ENCODE data around the gene LMNA. TPM values are rescaled to one million over a fixed set of nuclear protein-coding genes. Genes with fewer than 3 reads are reported as not detected.

LMNA gene
- total RNA-seq, 6 donors from 2014 or later = 156 to 1,281 (median 388) TPM

GRCh38 chr1:156135930-156136871 is 21.7 kb downstream of the LMNA start:
- Histone ChIP-seq H3K27me3 (no peaks in the 10 kb centered on the region), H3K4me3 (no peak overlapping the region), H3K9me3 (no peaks in the 10 kb centered on the region), H3K27ac (no peak overlapping the region), H3K4me1 (no peaks in the 10 kb centered on the region), H3K36me3 (peaks cover 58 to 93% (median 92%) of the 10 kb centered on the region in 4 donors)
- ATAC-seq (ENCODE audit: low FRiP score in 2 of 2) (no peak), DNase-seq (peak in 1 of 2 donors; percentile 86)
- TF ChIP-seq EP300 (IDR thresholded peaks at IDR 0.05) = no peak
- no peak for TF ChIP-seq POLR2A (IDR thresholded peaks at IDR 0.05)
- no peak for TF ChIP-seq CTCF (IDR thresholded peaks at IDR 0.05)
- TF ChIP-seq POLR2AphosphoS5 (IDR thresholded peaks at IDR 0.05) = no peak
- WGBS, 2 donors = 92 to 96% methylated on average over 33 to 34 of the region's 34 CpGs

- TF ChIP-seq POLR2A (IDR thresholded peaks at IDR 0.05) (no peak), POLR2AphosphoS5 (IDR thresholded peaks at IDR 0.05) (no peak), EP300 (IDR thresholded peaks at IDR 0.05) (no peak), CTCF (IDR thresholded peaks at IDR 0.05) (no peak)
- Histone ChIP-seq H3K4me1 (no peaks in the 10 kb centered on the region), H3K27me3 (no peaks in the 10 kb centered on the region), H3K36me3 (peaks cover 51 to 85% (median 83%) of the 10 kb centered on the region in 4 donors), H3K9me3 (no peaks in the 10 kb centered on the region), H3K4me3 (no peak overlapping the region), H3K27ac (no peak overlapping the region)
- no peak for DNase-seq
- ATAC-seq (ENCODE audit: low FRiP score in 2 of 2) = no peak
- WGBS, 2 donors = 86 to 95% methylated on average over 3 to 12 of the region's 12 CpGs
Observed at GRCh38 chr1:156136970-156137483, 22.5 kb downstream of the LMNA start.

- H3K4me3 ChIP-seq = no peak overlapping the region
- TF ChIP-seq CTCF (IDR thresholded peaks at IDR 0.05) (no peak), POLR2A (IDR thresholded peaks at IDR 0.05) (no peak), EP300 (IDR thresholded peaks at IDR 0.05) (no peak), POLR2AphosphoS5 (IDR thresholded peaks at IDR 0.05) (no peak)
- ATAC-seq (ENCODE audit: low FRiP score in 2 of 2) = no peak
Observed at GRCh38 chr1:156138458-156138867, 24.0 kb downstream of the LMNA start.

GRCh38 chr1:156140879-156141707 is 26.6 kb downstream of the LMNA start:
- peak; percentile 14 to 70 (median 51) for TF ChIP-seq CTCF (IDR thresholded peaks at IDR 0.05)
- TF ChIP-seq POLR2A (IDR thresholded peaks at IDR 0.05) = peak in 1 of 4 donors; percentile 11
- no peak for TF ChIP-seq EP300 (IDR thresholded peaks at IDR 0.05)
- TF ChIP-seq POLR2AphosphoS5 (IDR thresholded peaks at IDR 0.05) = peak in 1 of 2 donors; percentile 34
- DNase-seq (peak in 1 of 2 donors; percentile 85), ATAC-seq (ENCODE audit: low FRiP score in 2 of 2) (peak in 1 of 2 donors; percentile 3)
- Histone ChIP-seq H3K27me3 (no peaks in the 10 kb centered on the region), H3K4me3 (no peak overlapping the region), H3K27ac (peak overlapping the region in 1 of 4 donors; percentile 5), H3K36me3 (peaks cover 28 to 46% (median 44%) of the 10 kb centered on the region in 4 donors), H3K4me1 (peaks cover under 1 to 6% (median 1%) of the 10 kb centered on the region in 4 donors), H3K9me3 (no peaks in the 10 kb centered on the region)
- 50 to 60% methylated on average over 15 to 20 of the region's 20 CpGs for WGBS, 2 donors

More at GRCh38 chr1:156138458-156138867, 24.0 kb downstream of the LMNA start:
- Histone ChIP-seq H3K9me3 (no peaks in the 10 kb centered on the region), H3K4me1 (no peaks in the 10 kb centered on the region), H3K36me3 (peaks cover 46 to 72% (median 70%) of the 10 kb centered on the region in 4 donors), H3K27ac (no peak overlapping the region), H3K27me3 (no peaks in the 10 kb centered on the region)
- 86 to 88% methylated on average over 6 of the region's 22 CpGs for WGBS, 2 donors
- DNase-seq = peak in 1 of 2 donors; percentile 86
